ENCODE results near the gene SNX22.

GRCh38 chr15:64122444-64122843 is 29.1 kb upstream of the SNX22 start:
- no peak for TF ChIP-seq POLR2A (IDR thresholded peaks at IDR 0.05; ENCODE audit: low read length)
- TF ChIP-seq CTCF (IDR thresholded peaks at IDR 0.05), result no peak

Data from A549 (cell line).